ENCODE results near the gene MYCBP2.

Gene MYCBP2

GRCh38 chr13:77019756-77020155, 307.1 kb downstream of the MYCBP2 start:
- peaks cover 10% of the 10 kb centered on the region for H4K20me1 ChIP-seq (ENCODE audit: insufficient read depth, low read length)

DNA sequence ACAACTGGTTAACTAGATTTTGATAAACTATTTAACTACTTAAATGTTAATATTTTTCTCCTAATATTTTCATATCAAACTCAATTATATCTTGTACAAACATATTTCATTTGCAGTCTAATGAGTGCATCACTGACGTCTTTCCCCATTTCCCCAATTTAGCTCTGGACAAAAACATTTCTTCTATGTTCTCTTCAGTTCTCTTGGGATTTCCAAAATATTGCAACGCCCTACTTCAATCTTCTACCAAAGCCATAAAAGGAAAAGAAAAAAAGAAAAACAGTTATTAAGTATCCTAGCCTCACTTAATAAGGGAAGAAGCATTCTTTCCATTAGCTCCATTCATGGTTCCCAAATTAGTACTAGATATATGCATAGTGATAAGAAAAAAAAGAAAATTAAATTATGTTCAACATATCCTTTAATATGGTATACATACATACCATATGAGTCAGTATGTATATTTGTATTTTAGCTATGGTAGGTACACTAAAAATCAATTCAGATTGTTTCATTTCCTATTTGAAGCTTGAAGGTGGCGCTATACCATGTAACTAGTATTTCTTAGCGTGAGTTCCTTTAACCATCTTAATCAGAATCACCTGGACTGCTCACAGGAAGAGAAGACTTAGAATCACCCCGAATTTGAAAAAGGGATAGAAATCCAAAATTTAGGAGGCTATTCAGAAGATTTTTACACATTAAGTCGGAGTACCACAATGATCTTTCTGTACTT, 309.8 kb downstream of the MYCBP2 start:
- TF ChIP-seq EZH2phosphoT487 (IDR thresholded peaks at IDR 0.05; ENCODE audit: low read length): no peak
- TF ChIP-seq, protein P1, sequence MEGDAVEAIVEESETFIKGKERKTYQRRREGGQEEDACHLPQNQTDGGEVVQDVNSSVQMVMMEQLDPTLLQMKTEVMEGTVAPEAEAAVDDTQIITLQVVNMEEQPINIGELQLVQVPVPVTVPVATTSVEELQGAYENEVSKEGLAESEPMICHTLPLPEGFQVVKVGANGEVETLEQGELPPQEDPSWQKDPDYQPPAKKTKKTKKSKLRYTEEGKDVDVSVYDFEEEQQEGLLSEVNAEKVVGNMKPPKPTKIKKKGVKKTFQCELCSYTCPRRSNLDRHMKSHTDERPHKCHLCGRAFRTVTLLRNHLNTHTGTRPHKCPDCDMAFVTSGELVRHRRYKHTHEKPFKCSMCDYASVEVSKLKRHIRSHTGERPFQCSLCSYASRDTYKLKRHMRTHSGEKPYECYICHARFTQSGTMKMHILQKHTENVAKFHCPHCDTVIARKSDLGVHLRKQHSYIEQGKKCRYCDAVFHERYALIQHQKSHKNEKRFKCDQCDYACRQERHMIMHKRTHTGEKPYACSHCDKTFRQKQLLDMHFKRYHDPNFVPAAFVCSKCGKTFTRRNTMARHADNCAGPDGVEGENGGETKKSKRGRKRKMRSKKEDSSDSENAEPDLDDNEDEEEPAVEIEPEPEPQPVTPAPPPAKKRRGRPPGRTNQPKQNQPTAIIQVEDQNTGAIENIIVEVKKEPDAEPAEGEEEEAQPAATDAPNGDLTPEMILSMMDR (IDR thresholded peaks at IDR 0.05; ENCODE audit: low read length): no peak
- TF ChIP-seq EZH2 (optimal IDR thresholded peaks at IDR 0.05; ENCODE audit: low read depth, low read length): no peak
- Histone ChIP-seq H3K4me2 (ENCODE audit: low read depth, low read length) (no peak overlapping the region), H3K9me3 (replicated peaks; ENCODE audit: insufficient read depth, low read length) (no peaks in the 10 kb centered on the region), H3K27ac (ENCODE audit: low read length) (no peak overlapping the region), H3K9me2 (replicated peaks; ENCODE audit: insufficient read depth, low read length) (no peaks in the 10 kb centered on the region), H3K9ac (ENCODE audit: low read length) (no peak overlapping the region), H2AFZ (ENCODE audit: low read length) (no peak overlapping the region), H3K4me3 (ENCODE audit: low read length) (no peak overlapping the region), H3F3A (ENCODE audit: insufficient read depth, low read length) (no peaks in the 10 kb centered on the region), H3K36me3 (replicated peaks; ENCODE audit: insufficient read depth, low read length) (peaks cover 20% of the 10 kb centered on the region; the same call in 1 of the 2 replicates), H4K20me1 (ENCODE audit: insufficient read depth, low read length) (no peaks in the 10 kb centered on the region; the same call in 1 of the 2 replicates), H3K79me2 (ENCODE audit: low read length) (peaks cover 90% of the 10 kb centered on the region), H3K4me1 (ENCODE audit: low read length) (peaks cover 12% of the 10 kb centered on the region; the same call in 1 of the 2 replicates), H3K27me3 (replicated peaks; ENCODE audit: insufficient read depth, low read length) (no peaks in the 10 kb centered on the region)
- DNase-seq: no peak

More at GRCh38 chr13:77019756-77020155, 307.1 kb downstream of the MYCBP2 start:
- Histone ChIP-seq H3K9me3 (replicated peaks; ENCODE audit: insufficient read depth, low read length) (no peaks in the 10 kb centered on the region), H3K27me3 (replicated peaks; ENCODE audit: insufficient read depth, low read length) (no peaks in the 10 kb centered on the region), H3K36me3 (replicated peaks; ENCODE audit: insufficient read depth, low read length) (peaks cover 10% of the 10 kb centered on the region; the same call in 1 of the 2 replicates), H3F3A (ENCODE audit: insufficient read depth, low read length) (no peaks in the 10 kb centered on the region), H3K27ac (ENCODE audit: low read length) (no peak overlapping the region), H3K4me1 (ENCODE audit: low read length) (peaks cover 18% of the 10 kb centered on the region; the same call in 1 of the 2 replicates), H3K4me3 (ENCODE audit: low read length) (no peak overlapping the region), H3K79me2 (ENCODE audit: low read length) (peaks cover 91% of the 10 kb centered on the region), H3K9ac (ENCODE audit: low read length) (no peak overlapping the region), H3K4me2 (ENCODE audit: low read depth, low read length) (no peak overlapping the region), H3K9me2 (replicated peaks; ENCODE audit: insufficient read depth, low read length) (no peaks in the 10 kb centered on the region), H2AFZ (ENCODE audit: low read length) (no peak overlapping the region)
- TF ChIP-seq EZH2phosphoT487 (IDR thresholded peaks at IDR 0.05; ENCODE audit: low read length): no peak
- TF ChIP-seq, protein P1 (IDR thresholded peaks at IDR 0.05; ENCODE audit: low read length): no peak
- no peak for DNase-seq

DNA sequence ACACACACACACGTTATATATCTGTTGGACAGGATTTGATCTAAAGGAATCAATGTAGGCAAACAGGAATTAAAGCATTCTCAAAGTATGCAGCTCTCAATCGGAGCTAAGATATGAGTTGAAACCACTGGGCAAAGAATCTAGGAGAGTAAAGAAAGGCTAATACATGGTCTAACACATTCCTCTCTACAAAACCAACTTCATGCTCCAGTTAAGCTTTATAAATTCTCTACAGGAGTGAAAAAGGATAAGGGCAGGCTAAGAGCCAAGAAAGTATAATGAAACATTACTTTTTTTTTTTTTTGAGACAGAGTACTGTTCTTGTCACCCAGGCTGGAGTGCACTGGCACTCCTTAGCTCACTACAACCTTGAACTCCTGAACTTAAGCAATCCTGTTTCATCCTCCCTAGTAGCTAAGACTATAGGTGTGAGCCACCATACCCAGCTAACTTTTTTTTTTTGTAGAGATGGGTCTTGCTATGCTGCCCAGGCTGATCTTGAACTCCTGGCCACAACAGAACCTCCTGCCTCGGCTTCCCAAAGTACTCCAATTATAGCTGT, 310.6 kb downstream of the MYCBP2 start:
- Histone ChIP-seq H3K27me3 (replicated peaks; ENCODE audit: insufficient read depth, low read length) (no peaks in the 10 kb centered on the region), H3F3A (ENCODE audit: insufficient read depth, low read length) (no peaks in the 10 kb centered on the region), H3K4me1 (ENCODE audit: low read length) (peaks cover 12% of the 10 kb centered on the region; the same call in 1 of the 2 replicates), H2AFZ (ENCODE audit: low read length) (no peak overlapping the region), H3K4me3 (ENCODE audit: low read length) (no peak overlapping the region), H3K9me2 (replicated peaks; ENCODE audit: insufficient read depth, low read length) (no peaks in the 10 kb centered on the region), H4K20me1 (ENCODE audit: insufficient read depth, low read length) (no peaks in the 10 kb centered on the region; the same call in 1 of the 2 replicates), H3K36me3 (replicated peaks; ENCODE audit: insufficient read depth, low read length) (peaks cover 25% of the 10 kb centered on the region; the same call in 1 of the 2 replicates), H3K4me2 (ENCODE audit: low read depth, low read length) (no peak overlapping the region), H3K9ac (ENCODE audit: low read length) (no peak overlapping the region), H3K79me2 (ENCODE audit: low read length) (peaks cover 90% of the 10 kb centered on the region), H3K27ac (ENCODE audit: low read length) (no peak overlapping the region), H3K9me3 (replicated peaks; ENCODE audit: insufficient read depth, low read length) (no peaks in the 10 kb centered on the region)
- TF ChIP-seq EZH2phosphoT487 (IDR thresholded peaks at IDR 0.05; ENCODE audit: low read length): no peak
- TF ChIP-seq, protein P1 (IDR thresholded peaks at IDR 0.05; ENCODE audit: low read length): no peak
- no peak for TF ChIP-seq EZH2 (optimal IDR thresholded peaks at IDR 0.05; ENCODE audit: low read depth, low read length)
- no peak for DNase-seq

Measured in MM.1S (cell line).